ENCODE results near the gene KCNJ15.

DNA sequence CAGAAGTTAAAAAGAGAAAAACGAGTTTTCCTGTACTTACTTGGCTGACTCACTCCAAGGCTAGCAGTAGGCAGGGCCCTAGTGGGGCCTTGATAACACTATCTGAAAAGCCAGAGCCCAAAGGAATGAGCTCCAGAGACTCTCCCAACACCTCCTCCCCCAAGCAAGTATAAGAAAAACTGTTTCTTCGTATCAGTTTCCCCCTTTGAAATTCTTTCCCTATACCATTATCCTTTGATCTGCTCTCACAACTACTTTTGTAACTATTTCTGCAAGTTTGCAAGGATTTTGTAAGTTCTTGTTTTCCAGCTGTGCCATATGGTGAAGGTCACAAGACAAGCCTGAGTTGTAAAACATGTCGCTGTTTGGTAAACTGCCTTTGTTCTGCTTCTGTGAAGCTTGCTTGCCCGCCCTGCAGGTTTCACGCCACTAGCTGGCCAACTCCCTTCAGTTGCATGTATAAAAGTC is 36.5 kb upstream of the KCNJ15 start:
- TF ChIP-seq, protein P1, sequence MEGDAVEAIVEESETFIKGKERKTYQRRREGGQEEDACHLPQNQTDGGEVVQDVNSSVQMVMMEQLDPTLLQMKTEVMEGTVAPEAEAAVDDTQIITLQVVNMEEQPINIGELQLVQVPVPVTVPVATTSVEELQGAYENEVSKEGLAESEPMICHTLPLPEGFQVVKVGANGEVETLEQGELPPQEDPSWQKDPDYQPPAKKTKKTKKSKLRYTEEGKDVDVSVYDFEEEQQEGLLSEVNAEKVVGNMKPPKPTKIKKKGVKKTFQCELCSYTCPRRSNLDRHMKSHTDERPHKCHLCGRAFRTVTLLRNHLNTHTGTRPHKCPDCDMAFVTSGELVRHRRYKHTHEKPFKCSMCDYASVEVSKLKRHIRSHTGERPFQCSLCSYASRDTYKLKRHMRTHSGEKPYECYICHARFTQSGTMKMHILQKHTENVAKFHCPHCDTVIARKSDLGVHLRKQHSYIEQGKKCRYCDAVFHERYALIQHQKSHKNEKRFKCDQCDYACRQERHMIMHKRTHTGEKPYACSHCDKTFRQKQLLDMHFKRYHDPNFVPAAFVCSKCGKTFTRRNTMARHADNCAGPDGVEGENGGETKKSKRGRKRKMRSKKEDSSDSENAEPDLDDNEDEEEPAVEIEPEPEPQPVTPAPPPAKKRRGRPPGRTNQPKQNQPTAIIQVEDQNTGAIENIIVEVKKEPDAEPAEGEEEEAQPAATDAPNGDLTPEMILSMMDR (IDR thresholded peaks at IDR 0.05), result no peak
- TF ChIP-seq POLR2A (IDR thresholded peaks at IDR 0.05), result no peak

Data from body of pancreas (tissue), 4 donors.